Body of pancreas (tissue), 4 donors: ENCODE measurements around the gene GABRQ.

ENCODE experiments used
- POLR2A ChIP-seq, 3 donors: fragments of 450-650 bp; IDR thresholded peaks; one replicate each; pipeline ENCODE4 v1.6.1; 2016; ENCODE audit warnings: antibody characterized with exemption in 3 of 3, mild to moderate bottlenecking in 2 of 3
- TF ChIP-seq, protein P1 (sequence below), 7 experiments: fragments of 450-650 bp in 4 of 7; fragments of 200-600 bp in 3 of 7; sonication (generic) in 3 of 7; IDR thresholded peaks; one replicate each; pipeline ENCODE4 v1.5.1; 2016 to 2019; ENCODE audit warnings: antibody characterized with exemption in 7 of 7

DNA sequence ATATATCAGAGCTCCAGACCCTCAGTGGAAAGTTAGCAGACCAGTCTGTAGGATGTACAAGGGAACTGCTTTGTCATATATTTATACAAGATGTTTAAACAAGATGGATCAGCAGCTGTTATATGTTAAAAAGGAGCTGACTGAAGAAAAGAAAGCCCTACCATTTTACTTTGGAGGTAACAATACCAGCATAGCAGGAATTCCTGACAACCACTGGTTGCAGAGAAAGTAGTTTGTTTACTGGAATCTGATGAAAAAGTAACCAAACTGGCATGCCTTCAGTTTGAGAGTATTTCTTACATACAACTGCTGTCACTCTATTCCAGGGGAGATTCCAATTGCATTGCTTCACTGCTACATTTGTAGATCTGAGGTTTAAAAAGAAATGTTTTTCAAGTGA, 49.5 kb upstream of the GABRQ start:
- TF ChIP-seq POLR2A (IDR thresholded peaks at IDR 0.05): no peak
- TF ChIP-seq, protein P1, sequence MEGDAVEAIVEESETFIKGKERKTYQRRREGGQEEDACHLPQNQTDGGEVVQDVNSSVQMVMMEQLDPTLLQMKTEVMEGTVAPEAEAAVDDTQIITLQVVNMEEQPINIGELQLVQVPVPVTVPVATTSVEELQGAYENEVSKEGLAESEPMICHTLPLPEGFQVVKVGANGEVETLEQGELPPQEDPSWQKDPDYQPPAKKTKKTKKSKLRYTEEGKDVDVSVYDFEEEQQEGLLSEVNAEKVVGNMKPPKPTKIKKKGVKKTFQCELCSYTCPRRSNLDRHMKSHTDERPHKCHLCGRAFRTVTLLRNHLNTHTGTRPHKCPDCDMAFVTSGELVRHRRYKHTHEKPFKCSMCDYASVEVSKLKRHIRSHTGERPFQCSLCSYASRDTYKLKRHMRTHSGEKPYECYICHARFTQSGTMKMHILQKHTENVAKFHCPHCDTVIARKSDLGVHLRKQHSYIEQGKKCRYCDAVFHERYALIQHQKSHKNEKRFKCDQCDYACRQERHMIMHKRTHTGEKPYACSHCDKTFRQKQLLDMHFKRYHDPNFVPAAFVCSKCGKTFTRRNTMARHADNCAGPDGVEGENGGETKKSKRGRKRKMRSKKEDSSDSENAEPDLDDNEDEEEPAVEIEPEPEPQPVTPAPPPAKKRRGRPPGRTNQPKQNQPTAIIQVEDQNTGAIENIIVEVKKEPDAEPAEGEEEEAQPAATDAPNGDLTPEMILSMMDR (IDR thresholded peaks at IDR 0.05): no peak
